SK-N-SH (cell line): Measurements from ENCODE around the gene BDKRB2. TPM values are rescaled to one million over a fixed set of nuclear protein-coding genes. Genes with fewer than 3 reads are reported as not detected.

ENCODE experiments used
- CTCF ChIA-PET: fragments of 300-600, 350-600 bp; formaldehyde crosslinking; extraction: SDS; loops from one replicate; lab custom pipeline; 2021; lab: Yijun Ruan, JAX
- POLR2A ChIA-PET: fragments of 350-600 bp; sonication (Branson Sonifier 250); formaldehyde crosslinking; extraction: SDS; loops from one replicate; lab custom pipeline; 2020; ENCODE audit warnings: antibody characterized with exemption, inconsistent platforms; lab: Yijun Ruan, JAX
- DNase-seq: peaks from one replicate; pipeline ENCODE4 v3.0.0; 2012
- H2AFZ ChIP-seq: fragments of 200-600 bp; sonication (generic); 2 replicates; pipeline ENCODE4 v1.8.1; 2016; ENCODE audit warnings: antibody characterized with exemption, mild to moderate bottlenecking, low read depth
- H3F3A ChIP-seq: fragments of 200-600 bp; sonication (generic); replicated peaks from 2 replicates; pipeline ENCODE3; 2016; ENCODE audit warnings: antibody characterized with exemption, mild to moderate bottlenecking; ENCODE audit not compliant: insufficient read depth
- H3K27ac ChIP-seq, 2 experiments: fragments of 200-500 bp in 1 of 2; fragments of 200-600 bp in 1 of 2; sonication (Bioruptor generic) in 1 of 2; sonication (generic), shearing (Covaris generic) in 1 of 2; 2 replicates each; pipeline versions ENCODE4 v1.5.1 to v1.6.1; 2014 to 2016; ENCODE audit warnings: low read depth in 2 of 2, inconsistent platforms in 1 of 2, low read length in 1 of 2, mild to moderate bottlenecking in 1 of 2, mixed read lengths in 1 of 2
- H3K27me3 ChIP-seq: fragments of 200-600 bp; sonication (generic), shearing (Covaris generic); 2 replicates; pipeline ENCODE4 v1.6.1; 2016; ENCODE audit warnings: mixed run types; ENCODE audit not compliant: insufficient read depth
- H3K36me3 ChIP-seq, 2 experiments: fragments of 200-500 bp in 1 of 2; fragments of 200-600 bp in 1 of 2; sonication (Bioruptor generic) in 1 of 2; sonication (generic) in 1 of 2; replicated peaks in 1 of 2; 2 replicates each; pipeline versions ENCODE3 to v1.5.1; 2014 to 2016; ENCODE audit warnings: low read length in 1 of 2, mild to moderate bottlenecking in 1 of 2; ENCODE audit not compliant: insufficient read depth in 2 of 2, control insufficient read depth in 1 of 2
- H3K4me1 ChIP-seq, 2 experiments: fragments of 200-500 bp in 1 of 2; fragments of 200-600 bp in 1 of 2; sonication (Bioruptor generic) in 1 of 2; sonication (generic), shearing (Covaris generic) in 1 of 2; 2 replicates each; pipeline versions ENCODE4 v1.5.1 to v1.6.1; 2014 to 2016; ENCODE audit warnings: low read depth in 1 of 2, low read length in 1 of 2, mixed run types in 1 of 2; ENCODE audit not compliant: insufficient read depth in 2 of 2, control insufficient read depth in 1 of 2
- H3K4me2 ChIP-seq: fragments of 200-600 bp; sonication (generic), shearing (Covaris generic); 2 replicates; pipeline ENCODE4 v1.6.1; 2017; ENCODE audit warnings: mixed run types
- H3K4me3 ChIP-seq, 2 experiments: fragments of 200-500 bp in 1 of 2; fragments of 200-600 bp in 1 of 2; sonication (Bioruptor generic) in 1 of 2; sonication (generic), shearing (Covaris generic) in 1 of 2; 2 replicates each; pipeline versions ENCODE4 v1.5.1 to v1.8.1; 2014 to 2016; ENCODE audit warnings: low read depth in 2 of 2, inconsistent platforms in 1 of 2, low read length in 1 of 2, mild to moderate bottlenecking in 1 of 2, mixed read lengths in 1 of 2, moderate library complexity in 1 of 2
- H3K79me2 ChIP-seq: fragments of 200-600 bp; sonication (generic); 2 replicates; pipeline ENCODE4 v1.8.1; 2017; ENCODE audit warnings: mild to moderate bottlenecking; ENCODE audit not compliant: insufficient read depth
- H3K9ac ChIP-seq: fragments of 200-600 bp; sonication (generic); 2 replicates; pipeline ENCODE4 v1.6.1; 2017; ENCODE audit warnings: mixed run types
- H3K9me2 ChIP-seq: fragments of 200-600 bp; sonication (generic); 2 replicates; pipeline ENCODE4 v1.6.1; 2017; ENCODE audit warnings: mixed run types
- H3K9me3 ChIP-seq: fragments of 200-600 bp; sonication (generic); 2 replicates; pipeline ENCODE4 v1.6.1; 2017; ENCODE audit warnings: mixed run types, mild to moderate bottlenecking, moderate library complexity
- H4K20me1 ChIP-seq: fragments of 200-600 bp; sonication (generic); 2 replicates; pipeline ENCODE4 v1.6.1; 2017; ENCODE audit warnings: mild to moderate bottlenecking, mixed run types; ENCODE audit not compliant: insufficient read depth
- CHD2 ChIP-seq: fragments of 150-350 bp; IDR thresholded peaks from 2 replicates; pipeline ENCODE4 v1.6.1; 2018; ENCODE audit warnings: low read length; ENCODE audit not compliant: partially characterized antibody
- EZH2phosphoT487 ChIP-seq: fragments of 200-600 bp; sonication (generic); IDR thresholded peaks from 2 replicates; pipeline ENCODE4 v1.6.1; 2017; ENCODE audit warnings: low read depth, mixed run types, mild to moderate bottlenecking, antibody characterized with exemption, moderate library complexity, borderline replicate concordance
- FOXJ3 ChIP-seq: sonication (generic); formaldehyde crosslinking; IDR thresholded peaks from 2 replicates; pipeline ENCODE4 v1.5.1; 2020; ENCODE audit warnings: mild to moderate bottlenecking, missing genetic modification reagents
- FOXM1 ChIP-seq: IDR thresholded peaks from 2 replicates; pipeline ENCODE4 v1.4.0; 2012; ENCODE audit warnings: low read depth, mild to moderate bottlenecking
- GABPA ChIP-seq: IDR thresholded peaks from 2 replicates; pipeline ENCODE4 v1.4.0; 2012; ENCODE audit warnings: low read depth, mild to moderate bottlenecking
- IRF3 ChIP-seq: fragments of 150-350 bp; IDR thresholded peaks from 2 replicates; pipeline ENCODE4 v1.6.1; 2016; ENCODE audit warnings: mild to moderate bottlenecking, low read depth, low read length
- JUND ChIP-seq: IDR thresholded peaks from 2 replicates; pipeline ENCODE4 v1.4.0; 2012
- MAX ChIP-seq: IDR thresholded peaks from 2 replicates; pipeline ENCODE4 v1.4.0; 2012; ENCODE audit warnings: low read depth
- MXI1 ChIP-seq: IDR thresholded peaks from 2 replicates; pipeline ENCODE4 v1.6.1; 2012; ENCODE audit warnings: mild to moderate bottlenecking, low read depth, low read length, improper control_type of control experiment
- POLR2AphosphoS5 ChIP-seq: IDR thresholded peaks from 2 replicates; pipeline ENCODE4 v1.6.1; 2012; ENCODE audit warnings: low read depth, low read length
- RAD21 ChIP-seq: IDR thresholded peaks from 2 replicates; pipeline ENCODE4 v1.6.1; 2012; ENCODE audit warnings: mild to moderate bottlenecking, low read length
- RCOR1 ChIP-seq: fragments of 150-350 bp; IDR thresholded peaks from 2 replicates; pipeline ENCODE4 v1.6.1; 2017; ENCODE audit warnings: antibody characterized with exemption, low read length
- REST ChIP-seq: IDR thresholded peaks from 2 replicates; pipeline ENCODE4 v1.6.1; 2012; ENCODE audit warnings: mild to moderate bottlenecking, low read depth, low read length, moderate library complexity
- SMC3 ChIP-seq: IDR thresholded peaks from 2 replicates; pipeline ENCODE4 v1.6.1; 2012; ENCODE audit warnings: low read depth, low read length, improper control_type of control experiment
- TCF12 ChIP-seq: IDR thresholded peaks from 2 replicates; pipeline ENCODE4 v1.4.0; 2012
- TEAD4 ChIP-seq: IDR thresholded peaks from 2 replicates; pipeline ENCODE4 v1.4.0; 2012; ENCODE audit warnings: mild to moderate bottlenecking, borderline replicate concordance; ENCODE audit not compliant: insufficient read depth
- USF1 ChIP-seq: IDR thresholded peaks from 2 replicates; pipeline ENCODE4 v1.4.0; 2012; ENCODE audit warnings: low read depth, borderline replicate concordance
- USF2 ChIP-seq: fragments of 150-350 bp; IDR thresholded peaks from 2 replicates; pipeline ENCODE4 v1.6.1; 2017; ENCODE audit warnings: antibody characterized with exemption, low read length, low read depth, borderline replicate concordance
- YY1 ChIP-seq: IDR thresholded peaks from 2 replicates; pipeline ENCODE4 v1.4.0; 2012; ENCODE audit warnings: low read depth, mild to moderate bottlenecking
- ZBTB33 ChIP-seq: IDR thresholded peaks from 2 replicates; pipeline ENCODE4 v1.4.0; 2012; ENCODE audit warnings: low read depth, borderline replicate concordance
- WGBS: methylation state at CpG from one replicate; pipeline ENCODE4 v1.1.6; 2017; ENCODE audit warnings: low lambda C conversion rate; 5-methylcytosine and 5-hydroxymethylcytosine counted together
- polyA plus RNA-seq, 3 experiments: library from polyadenylated mRNA; depleted of rRNA; stranded (reverse); fragments of >200 nt; gene quantifications; 2 replicates each; pipeline ENCODE4 v1.2.3, GENCODE V29; 2012

The BDKRB2 gene
- polyA plus RNA-seq, 1 of the 3 experiments (the other 2 are of a cell fraction) = 4.8 TPM

GRCh38 chr14:96231056-96231455 lies 26.4 kb downstream of the BDKRB2 start (continued):
- TF ChIP-seq FOXM1 (no peak), JUND (no peak), USF1 (no peak)
- TF ChIP-seq, all 33 proteins: peak for 0

- H3K4me1 ChIP-seq = no peaks in the 10 kb centered on the region
- no peaks in the 10 kb centered on the region for H3F3A ChIP-seq
- H3K4me3 ChIP-seq = no peak overlapping the region
- no peaks in the 10 kb centered on the region for H3K79me2 ChIP-seq
- H4K20me1 ChIP-seq = no peaks in the 10 kb centered on the region
- H2AFZ ChIP-seq = no peak overlapping the region
- DNase-seq = no peak
- POLR2A ChIA-PET = interaction anchor here (1.1 kb wide), 1 partner anchor 15 kb away, joined by 3 read pairs; no protein-coding TSS in a partner anchor
- CTCF ChIA-PET = interaction anchor here (1.1 to 1.3 kb wide), 2 partner anchors 10 to 27 kb away, joined by 3 read pairs; no protein-coding TSS in a partner anchor
- H3K36me3 ChIP-seq = no peaks in the 10 kb centered on the region
- TF ChIP-seq RAD21 = no peak
- no peak for TF ChIP-seq RCOR1
- no peak for TF ChIP-seq USF2
- no peak for TF ChIP-seq FOXJ3 (CRISPR knock-in tag)
- TF ChIP-seq YY1 = no peak
- TF ChIP-seq TEAD4 = no peak
- TF ChIP-seq USF1 = no peak
- no peak for TF ChIP-seq SMC3
- no peak for TF ChIP-seq TCF12
- no peak for TF ChIP-seq JUND
- no peak for TF ChIP-seq CHD2
- TF ChIP-seq MXI1 = no peak
- no peak for TF ChIP-seq ZBTB33
- TF ChIP-seq POLR2AphosphoS5 = no peak
- TF ChIP-seq EZH2phosphoT487 = no peak
- TF ChIP-seq REST = no peak
- no peak for TF ChIP-seq GABPA
- TF ChIP-seq MAX = no peak
- TF ChIP-seq IRF3 = no peak
- TF ChIP-seq, all 33 proteins: peak for 0
- Histone ChIP-seq H3K27me3 (no peaks in the 10 kb centered on the region), H3K9me2 (no peaks in the 10 kb centered on the region), H3K9me3 (no peaks in the 10 kb centered on the region), H3K4me2 (no peak overlapping the region), H3K27ac (no peak overlapping the region), H3K9ac (no peak overlapping the region)
- WGBS = 90% methylated on average over 8 of the region's 12 CpGs
These were observed 27.0 kb downstream of the BDKRB2 start for GRCh38 chr14:96231526-96232130.
